Measurements from ENCODE around the gene CBX4.

The CBX4 gene

GRCh38 chr17:79788989-79789942 lies 50.0 kb downstream of the CBX4 start:
- H3K9me3 ChIP-seq (ENCODE audit: control insufficient read depth, insufficient read depth, low read depth, low read length), result no peaks in the 10 kb centered on the region
- H3K4me1 ChIP-seq (ENCODE audit: control insufficient read depth, insufficient read depth, low read length), result peaks cover 12% of the 10 kb centered on the region
- H3K27ac ChIP-seq (ENCODE audit: extremely low read depth, low read depth, low read length), result no peak overlapping the region
- no peak overlapping the region for H3K4me3 ChIP-seq (ENCODE audit: low read depth, low read length)
- POLR2A ChIA-PET, result interaction anchor here (0.6 kb wide), 1 partner anchor 210 kb away, joined by 5 read pairs; no protein-coding TSS in a partner anchor
- CTCF ChIA-PET, result interaction anchor here (0.6 to 2.8 kb wide), 39 partner anchors 8 to 581 kb away, joined by 3 to 18 read pairs (median 4); no protein-coding TSS in a partner anchor
- TF ChIP-seq ZBTB8A (tag by site-specific recombination; IDR thresholded peaks at IDR 0.05) (peak; percentile 33; the same call in 1 of the 2 replicates), ZSCAN23 (tag by site-specific recombination; IDR thresholded peaks at IDR 0.05) (no peak), ZNF677 (tag by site-specific recombination; IDR thresholded peaks at IDR 0.05) (peak; percentile 87), OSR2 (tag by site-specific recombination; IDR thresholded peaks at IDR 0.05) (peak; percentile 52), ZNF394 (tag by site-specific recombination; IDR thresholded peaks at IDR 0.05; ENCODE audit: borderline replicate concordance) (peak; percentile 83)
- H3K36me3 ChIP-seq (ENCODE audit: control insufficient read depth in 2 of 2, insufficient read depth in 1 of 2, low read length in 2 of 2), result peaks cover 0 to 16% of the 10 kb centered on the region in 2 experiments; a peak in 1 of 3 replicates

- Histone ChIP-seq H3K27ac (ENCODE audit: extremely low read depth, low read depth, low read length) (no peak overlapping the region), H3K9me3 (ENCODE audit: control insufficient read depth, insufficient read depth, low read depth, low read length) (no peaks in the 10 kb centered on the region), H3K36me3 (ENCODE audit: control insufficient read depth in 2 of 2, insufficient read depth in 1 of 2, low read length in 2 of 2) (peaks cover under 1 to 25% of the 10 kb centered on the region in 2 experiments; a peak in 1 of 3 replicates), H3K4me1 (ENCODE audit: control insufficient read depth, insufficient read depth, low read length) (peaks cover 9% of the 10 kb centered on the region), H3K4me3 (ENCODE audit: low read depth, low read length) (no peak overlapping the region)
- ChIA-PET CTCF (interaction anchor here (0.6 to 2.2 kb wide), 18 partner anchors 9 to 582 kb away, joined by 3 to 18 read pairs (median 5); no protein-coding TSS in a partner anchor), POLR2A (interaction anchor here (0.6 kb wide), 1 partner anchor 211 kb away, joined by 5 read pairs; no protein-coding TSS in a partner anchor)
- TF ChIP-seq ZNF600 (tag by site-specific recombination; IDR thresholded peaks at IDR 0.05), result peak; percentile 30; the same call in 1 of the 2 replicates
- TF ChIP-seq ZIC2 (tag by site-specific recombination; IDR thresholded peaks at IDR 0.05), result 0 out of 2 replicates have a peak, but pooled peaks have one; percentile 15
- TF ChIP-seq KLF8 (tag by site-specific recombination; IDR thresholded peaks at IDR 0.05), result no peak
- TF ChIP-seq ZBTB17 (tag by site-specific recombination; IDR thresholded peaks at IDR 0.05), result peak; percentile 69
- TF ChIP-seq PRDM10 (tag by site-specific recombination; IDR thresholded peaks at IDR 0.05), result peak; percentile 26; the same call in 1 of the 2 replicates
- TF ChIP-seq FEZF1 (tag by site-specific recombination; IDR thresholded peaks at IDR 0.05), result no peak
- TF ChIP-seq ZNF239 (tag by site-specific recombination; IDR thresholded peaks at IDR 0.05), result no peak
- no peak for TF ChIP-seq ZNF704 (tag by site-specific recombination; IDR thresholded peaks at IDR 0.05)
- TF ChIP-seq ZBTB44 (tag by site-specific recombination; IDR thresholded peaks at IDR 0.05), result no peak
These were observed 50.8 kb downstream of the CBX4 start for GRCh38 chr17:79788455-79788854.
